HCT116 (cell line): ENCODE data around the gene PPP1R37. TPM values are rescaled to one million over a fixed set of nuclear protein-coding genes. Genes with fewer than 3 reads are reported as not detected.

ENCODE experiments used
- ATAC-seq: fragments of 200-7000 bp; cut with Tn5 transposase; 2 replicates; pipeline ENCODE4 v1.9.1; 2020; ENCODE audit warnings: mild to moderate bottlenecking, moderate library complexity
- BruUV-seq: library from RNA; stranded (reverse); fragments of 400-500 nt; replicated peaks from 2 replicates; lab custom pipeline; 2021; lab: Mats Ljungman, UMichigan
- CTCF ChIA-PET: fragments of 300-600 bp; sonication (Branson Sonifier 250); formaldehyde crosslinking; loops from one replicate; lab custom pipeline; 2021; ENCODE audit warnings: antibody characterized with exemption; lab: Charles Lee
- POLR2A ChIA-PET: fragments of 300-600, 350-600 bp; sonication (Branson Sonifier 250); formaldehyde crosslinking; loops from one replicate; lab custom pipeline; 2021; ENCODE audit warnings: antibody characterized with exemption; lab: Charles Lee
- RAD21 ChIA-PET, 2 experiments: fragments of 300-600 bp; sonication (Branson Sonifier 250); formaldehyde crosslinking; loops; one replicate each; lab custom pipeline; 2023; ENCODE audit warnings: low total read pairs in 2 of 2; ENCODE audit not compliant: uncharacterized antibody in 2 of 2, unreplicated experiment in 2 of 2, low non-redundant PET in 1 of 2; lab: Charles Lee
- DNase-seq: peaks from one replicate; pipeline ENCODE4 v3.0.0-alpha.2; 2010; ENCODE audit warnings: low read depth, low spot score
- H2AFZ ChIP-seq: fragments of 200-600 bp; shearing (Covaris generic), sonication (generic); 2 replicates; pipeline ENCODE4 v1.6.1; 2017; ENCODE audit warnings: low read depth, mixed run types, mixed read lengths, antibody characterized with exemption, low read length; ENCODE audit not compliant: poor library complexity, severe bottlenecking
- H3K27ac ChIP-seq: 2 replicates; pipeline ENCODE4 v1.5.1; 2012; ENCODE audit warnings: low read depth, low read length
- H3K27me3 ChIP-seq: fragments of 200-600 bp; sonication (generic); 2 replicates; pipeline ENCODE4 v1.6.1; 2016; ENCODE audit warnings: mixed run types, low read length, mixed read lengths; ENCODE audit not compliant: insufficient read depth
- H3K36me3 ChIP-seq, 2 experiments: fragments of 200-500 bp in 1 of 2; fragments of 200-600 bp in 1 of 2; sonication (Bioruptor generic) in 1 of 2; sonication (generic) in 1 of 2; 2 replicates each; pipeline versions ENCODE4 v1.5.1 to v1.6.1; 2014 to 2016; ENCODE audit warnings: low read length in 2 of 2, inconsistent platforms in 1 of 2, mixed read lengths in 1 of 2, mixed run types in 1 of 2; ENCODE audit not compliant: insufficient read depth in 2 of 2, control insufficient read depth in 1 of 2
- H3K4me1 ChIP-seq, 2 experiments: fragments of 200-600 bp in 1 of 2; sonication (generic) in 1 of 2; 2 replicates each; pipeline versions ENCODE4 v1.5.1 to v1.6.1; 2012 to 2017; ENCODE audit warnings: low read length in 2 of 2, inconsistent platforms in 1 of 2, mild to moderate bottlenecking in 1 of 2, mixed read lengths in 1 of 2, mixed run types in 1 of 2, moderate library complexity in 1 of 2; ENCODE audit not compliant: insufficient read depth in 2 of 2, control insufficient read depth in 1 of 2
- H3K4me2 ChIP-seq: fragments of 200-600 bp; sonication (generic); 2 replicates; pipeline ENCODE4 v1.6.1; 2017; ENCODE audit warnings: mixed run types, low read length, mixed read lengths
- H3K4me3 ChIP-seq, 2 experiments: fragments of 200-600 bp in 1 of 2; sonication (generic) in 1 of 2; replicated peaks in 1 of 2; 2 replicates each; pipeline ENCODE4 v1.5.1; 2011 to 2016; ENCODE audit warnings: low read length in 2 of 2, control low read depth in 1 of 2, low read depth in 1 of 2, mild to moderate bottlenecking in 1 of 2, mixed read lengths in 1 of 2, mixed run types in 1 of 2
- H3K79me2 ChIP-seq: fragments of 200-600 bp; sonication (generic); 2 replicates; pipeline ENCODE4 v1.6.1; 2017; ENCODE audit warnings: mild to moderate bottlenecking, mixed run types, low read length, moderate library complexity, mixed read lengths; ENCODE audit not compliant: insufficient read depth
- H3K9ac ChIP-seq: fragments of 200-600 bp; sonication (generic); 2 replicates; pipeline ENCODE4 v1.6.1; 2016; ENCODE audit warnings: low read length, mixed read lengths
- H3K9me2 ChIP-seq: fragments of 200-600 bp; sonication (generic), shearing (Covaris generic); 2 replicates; pipeline ENCODE4 v1.6.1; 2017; ENCODE audit warnings: mixed run types, mild to moderate bottlenecking, moderate library complexity; ENCODE audit not compliant: insufficient read depth
- H3K9me3 ChIP-seq, 2 experiments: fragments of 200-500 bp in 1 of 2; fragments of 200-600 bp in 1 of 2; sonication (Bioruptor generic) in 1 of 2; sonication (generic) in 1 of 2; 2 replicates each; pipeline ENCODE4 v1.6.1; 2014 to 2017; ENCODE audit warnings: low read length in 2 of 2, mixed read lengths in 2 of 2, inconsistent platforms in 1 of 2, low read depth in 1 of 2, mild to moderate bottlenecking in 1 of 2, mixed run types in 1 of 2, moderate library complexity in 1 of 2; ENCODE audit not compliant: control insufficient read depth in 1 of 2, insufficient read depth in 1 of 2
- H4K20me1 ChIP-seq: fragments of 200-600 bp; sonication (generic), shearing (Covaris generic); 2 replicates; pipeline ENCODE4 v1.6.1; 2017; ENCODE audit warnings: mixed run types, mild to moderate bottlenecking, moderate library complexity; ENCODE audit not compliant: insufficient read depth
- CTCF ChIP-seq, 3 experiments: fragments of 200-600 bp in 1 of 3; sonication (generic) in 1 of 3; IDR thresholded peaks in 2 of 3; conservative IDR thresholded peaks in 1 of 3; 2 replicates each; pipeline ENCODE4 v1.5.1; 2012 to 2017; ENCODE audit warnings: low read depth in 2 of 3, low read length in 2 of 3, antibody characterized with exemption in 1 of 3, borderline replicate concordance in 1 of 3, control low read depth in 1 of 3, mild to moderate bottlenecking in 1 of 3, mixed read lengths in 1 of 3, mixed run types in 1 of 3, moderate library complexity in 1 of 3; ENCODE audit not compliant: insufficient read depth in 1 of 3
- EGR1 ChIP-seq: IDR thresholded peaks from 2 replicates; pipeline ENCODE4 v1.6.1; 2012; ENCODE audit warnings: low read depth
- ELF1 ChIP-seq: IDR thresholded peaks from 2 replicates; pipeline ENCODE4 v1.6.1; 2012; ENCODE audit warnings: low read depth, borderline replicate concordance
- EZH2 ChIP-seq: fragments of 200-600 bp; sonication (generic); IDR thresholded peaks from 2 replicates; pipeline ENCODE4 v1.6.1; 2017; ENCODE audit warnings: antibody characterized with exemption, mixed run types
- EZH2phosphoT487 ChIP-seq: fragments of 200-600 bp; IDR thresholded peaks from 2 replicates; pipeline ENCODE4 v1.6.1; 2018; ENCODE audit warnings: antibody characterized with exemption, borderline replicate concordance
- FOSL1 ChIP-seq: IDR thresholded peaks from 2 replicates; pipeline ENCODE4 v1.6.1; 2012; ENCODE audit warnings: low read depth
- JUND ChIP-seq: IDR thresholded peaks from 2 replicates; pipeline ENCODE4 v1.6.1; 2012
- MAX ChIP-seq: IDR thresholded peaks from 2 replicates; pipeline ENCODE4 v1.6.1; 2012
- POLR2A ChIP-seq: IDR thresholded peaks from 2 replicates; pipeline ENCODE4 v1.7.0; 2011; ENCODE audit warnings: borderline replicate concordance; ENCODE audit not compliant: insufficient read depth, insufficient read length; ENCODE audit errors: extremely low read depth
- POLR2AphosphoS5 ChIP-seq: IDR thresholded peaks from 2 replicates; pipeline ENCODE4 v1.6.1; 2011; ENCODE audit warnings: mild to moderate bottlenecking, low read depth, low read length, moderate library complexity
- REST ChIP-seq: IDR thresholded peaks from 2 replicates; pipeline ENCODE4 v1.6.1; 2012; ENCODE audit warnings: low read depth
- SP1 ChIP-seq: IDR thresholded peaks from 2 replicates; pipeline ENCODE4 v1.6.1; 2012; ENCODE audit warnings: low read depth
- SRF ChIP-seq: IDR thresholded peaks from 2 replicates; pipeline ENCODE4 v1.6.1; 2012; ENCODE audit warnings: low read depth
- TCF7L2 ChIP-seq: IDR thresholded peaks from 2 replicates; pipeline ENCODE4 v1.7.0; 2011; ENCODE audit warnings: borderline replicate concordance, inconsistent platforms; ENCODE audit not compliant: insufficient read depth, insufficient read length; ENCODE audit errors: extremely low read depth
- YY1 ChIP-seq: IDR thresholded peaks from 2 replicates; pipeline ENCODE4 v1.6.1; 2011; ENCODE audit warnings: low read length, low read depth, moderate library complexity, mild to moderate bottlenecking; ENCODE audit not compliant: insufficient replicate concordance; ENCODE audit errors: extremely low read depth
- ZBTB33 ChIP-seq: IDR thresholded peaks from 2 replicates; pipeline ENCODE4 v1.6.1; 2011; ENCODE audit warnings: mild to moderate bottlenecking, low read length, moderate library complexity; ENCODE audit not compliant: insufficient replicate concordance; ENCODE audit errors: extremely low read depth
- ZFX ChIP-seq: fragments of 450-650 bp; IDR thresholded peaks from 2 replicates; pipeline ENCODE4 v1.6.1; 2017
- ZNF274 ChIP-seq: fragments of 200-500 bp; sonication (Bioruptor generic); IDR thresholded peaks from 2 replicates; pipeline ENCODE4 v1.6.1; 2014; ENCODE audit warnings: mild to moderate bottlenecking, low read depth, low read length, inconsistent platforms
- intact Hi-C: fragments of 100-400 bp; cut with micrococcal nuclease; formaldehyde crosslinking; loops from 2 replicates; pipeline ENCODE4 v1.10.0; 2022
- total RNA-seq: library from RNA; stranded (reverse); gene quantifications from one replicate; pipeline ENCODE4 v1.2.1, GENCODE V29; 2021; ENCODE audit not compliant: unreplicated experiment

PPP1R37 gene
- total RNA-seq, 1 experiment from 2014 or later, result 32.7 TPM

- H3K4me2 ChIP-seq, result no peak overlapping the region
- no TSS peak for BruUV-seq
- no peak overlapping the region for H3K9ac ChIP-seq
These were observed 77.4 kb downstream of the PPP1R37 start for GRCh38 chr19:45170146-45171106.

More at GRCh38 chr19:45170146-45171106, 77.4 kb downstream of the PPP1R37 start:
- RAD21 ChIA-PET, result no interaction called here
- Histone ChIP-seq H3K4me3 (no peak overlapping the region), H3K9me2 (no peaks in the 10 kb centered on the region), H3K9me3 (no peaks in the 10 kb centered on the region), H3K79me2 (no peaks in the 10 kb centered on the region), H3K36me3 (no peaks in the 10 kb centered on the region), H3K27me3 (no peaks in the 10 kb centered on the region), H2AFZ (no peak overlapping the region), H4K20me1 (no peaks in the 10 kb centered on the region), H3K4me1 (peaks cover 4 to 14% of the 10 kb centered on the region in 2 experiments; a peak in 2 of 4 replicates), H3K27ac (no peak overlapping the region)
- CTCF ChIA-PET, result no interaction called here
- ATAC-seq (no peak), DNase-seq (no peak)
- intact Hi-C loops, result loop anchor here (10.0 kb wide), 1 partner anchor 76 kb away; the partner anchor contains the start of gene PPP1R37
- POLR2A ChIA-PET, result no interaction called here
- TF ChIP-seq EZH2phosphoT487 (no peak), REST (no peak), FOSL1 (no peak), ZBTB33 (no peak), CTCF (IDR thresholded peaks at IDR 0.05 in 2 of 3, conservative IDR thresholded peaks at IDR 0.05 in 1 of 3; ENCODE audit: borderline replicate concordance in 1 of 3, insufficient read depth in 1 of 3, low read depth in 2 of 3, low read length in 2 of 3) (no peak), MAX (no peak), SP1 (no peak), POLR2A (no peak), EZH2 (no peak), YY1 (no peak), SRF (no peak), JUND (no peak), POLR2AphosphoS5 (no peak), ELF1 (no peak), TCF7L2 (no peak), ZNF274 (no peak), ZFX (no peak), EGR1 (no peak)
